COLO829 (cell line): ENCODE data around the gene POTEC.
A peak's percentile ranks its signal among the peaks of the same experiment; 100 is the strongest.
"Not testable (repeated sequence)": the region's sequence is repeated elsewhere in the genome, so short reads cannot be mapped to it uniquely, and the experiment has no call there.

Experiments used
- DNase-seq: peaks from one replicate; pipeline ENCODE4 v3.0.0; 2012; ENCODE audit warnings: low spot score

The POTEC gene

DNA sequence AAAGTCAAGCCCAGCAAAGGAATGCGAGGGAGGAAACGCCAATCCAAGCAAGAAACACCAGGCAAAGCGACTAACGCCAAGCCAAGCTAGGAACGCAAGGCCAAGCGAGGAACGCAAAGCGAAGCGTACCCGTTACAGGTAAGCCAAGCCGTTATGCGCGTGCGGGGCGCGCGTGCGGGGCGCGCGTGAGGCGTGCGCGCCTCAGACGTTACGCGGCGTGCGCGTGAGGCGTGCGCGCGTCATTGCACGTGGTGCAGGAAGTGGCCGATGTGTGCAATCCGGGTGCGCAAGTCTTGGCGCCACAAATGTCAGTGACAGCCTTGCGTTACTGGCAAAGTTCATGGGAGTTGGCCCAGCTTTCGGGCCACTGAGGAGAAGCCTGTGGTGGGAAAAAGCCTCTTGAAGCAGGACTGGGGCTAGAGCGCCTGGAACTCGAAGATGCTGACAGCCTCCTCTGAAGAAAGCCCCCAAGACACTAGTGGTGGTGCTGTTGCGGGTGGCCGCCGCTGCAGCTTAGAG, at the start of gene POTEC:
Gene POTEC (minus strand): TSS at position 155 of the 519 bp plus-strand sequence. CDS start 454 bp downstream, outside the sequence.
- DNase-seq, result not testable (repeated sequence)

DNA sequence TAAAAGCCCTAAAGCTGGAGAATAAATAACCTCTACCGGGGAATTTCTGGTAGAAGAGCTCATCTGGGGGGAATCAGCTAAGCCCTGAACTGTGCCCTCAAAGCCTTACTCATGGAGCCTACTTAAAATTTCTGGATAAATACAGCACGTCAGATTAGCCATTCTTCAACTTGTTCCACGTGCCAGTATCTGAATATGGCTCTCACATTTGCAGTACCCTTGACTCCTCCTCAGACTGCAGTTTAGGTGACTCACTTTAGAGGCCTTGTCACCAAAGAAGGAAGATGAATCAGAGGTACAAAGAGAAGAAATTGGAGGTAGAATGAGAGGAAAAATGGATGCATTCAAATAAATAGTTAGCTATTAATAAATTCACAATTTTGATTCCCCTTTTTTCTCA, 34.6 kb upstream of the POTEC start:
- no peak for DNase-seq

DNA sequence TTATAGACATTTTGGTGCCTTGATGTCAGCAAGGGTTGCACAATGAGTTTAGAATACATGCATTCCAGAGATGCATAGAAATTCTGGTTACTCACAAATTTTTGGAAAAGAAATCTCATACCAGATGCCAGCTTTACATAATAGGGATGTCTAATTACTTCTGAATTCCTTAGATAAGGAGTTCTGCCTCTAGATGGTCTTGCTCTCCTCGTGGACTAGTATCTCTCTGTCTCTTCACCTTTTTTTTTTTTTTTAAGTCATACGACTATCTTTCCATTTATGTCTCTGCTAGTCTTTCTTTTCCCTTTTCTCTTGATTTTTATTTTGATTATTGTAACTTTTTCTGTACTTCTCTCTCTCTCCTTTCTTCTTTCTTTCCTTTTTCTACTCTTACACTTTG, 16.1 kb upstream of the POTEC start:
- not testable (repeated sequence) for DNase-seq

DNA sequence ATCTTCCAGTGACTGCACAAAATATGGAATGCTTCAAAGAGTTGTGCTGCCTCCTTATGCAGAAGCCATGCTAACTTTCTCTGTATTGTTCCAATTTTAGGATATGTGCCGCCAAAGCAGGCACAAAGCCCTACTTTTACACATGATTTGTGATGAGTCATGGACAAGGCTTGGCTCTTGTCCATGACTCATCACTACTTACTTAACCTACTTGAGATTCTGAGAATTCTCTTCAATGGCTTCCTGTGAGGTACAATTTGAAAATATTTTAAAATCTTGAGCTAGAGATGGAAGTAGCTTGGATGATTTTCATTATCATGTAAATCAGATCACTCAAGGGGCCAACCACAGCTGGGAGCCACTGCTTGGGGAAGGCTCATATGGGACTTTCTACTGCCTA, 11.7 kb downstream of the POTEC start:
- not testable (repeated sequence) for DNase-seq

DNA sequence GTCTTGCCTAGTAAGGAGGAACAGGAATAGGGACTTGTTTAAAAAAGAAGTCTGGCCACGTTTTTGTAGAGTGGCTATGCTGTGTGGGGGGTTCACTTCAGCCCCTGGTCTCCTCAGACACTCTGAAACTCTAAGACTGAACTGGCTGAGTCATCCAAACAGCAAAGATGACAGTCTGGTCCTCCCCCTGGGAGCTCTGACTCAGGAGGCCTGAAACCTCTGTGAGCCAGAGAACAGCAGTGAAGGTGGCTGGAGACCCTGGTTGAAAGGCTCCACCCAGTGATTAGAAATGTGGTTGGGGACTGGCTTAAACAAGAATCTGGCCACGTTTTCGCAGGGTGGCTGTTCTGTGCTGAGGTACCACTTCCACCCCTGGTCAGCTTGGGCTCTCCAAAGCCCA, 32.7 kb downstream of the POTEC start:
- not testable (repeated sequence) for DNase-seq

DNA sequence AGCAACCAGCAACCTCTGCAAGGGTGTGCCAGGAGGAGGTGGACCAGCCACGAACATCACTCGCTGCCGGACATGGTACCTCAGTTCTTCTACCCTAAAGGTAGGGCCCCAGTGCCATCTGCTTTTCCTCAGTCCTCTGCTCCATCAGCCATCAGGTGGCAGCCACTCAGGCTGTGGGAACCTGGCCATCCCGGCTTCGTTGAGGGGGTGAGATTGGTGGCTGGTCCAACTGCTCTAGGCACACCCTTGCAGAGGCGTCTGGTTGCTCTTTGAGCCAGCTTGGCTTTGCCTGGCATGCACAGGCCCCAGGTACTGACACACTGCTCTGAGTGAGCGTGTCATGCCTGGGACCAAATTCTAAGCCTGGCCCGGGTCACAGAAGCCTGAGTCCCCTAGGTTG, 39.7 kb downstream of the POTEC start:
- DNase-seq, result not testable (repeated sequence)

DNA sequence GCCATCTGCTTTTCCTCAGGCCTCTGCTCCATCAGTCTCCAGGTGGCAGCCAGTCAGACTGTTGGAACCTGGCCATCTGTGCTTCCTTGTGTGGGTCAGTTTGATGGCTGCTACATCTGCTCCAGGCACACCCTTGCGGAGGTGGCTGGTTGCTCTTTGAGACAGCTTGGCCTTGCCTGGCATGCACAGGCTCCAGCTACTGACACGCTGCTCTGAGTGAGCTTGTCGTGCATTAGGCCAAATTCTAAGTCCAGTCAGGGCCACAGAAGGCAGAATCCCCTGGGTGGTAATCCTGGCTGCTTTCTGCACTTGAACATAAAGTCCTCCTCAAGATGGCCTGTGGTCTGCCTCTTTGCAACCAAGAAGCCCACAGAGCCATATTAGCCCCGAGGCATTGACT, 41.5 kb downstream of the POTEC start:
- not testable (repeated sequence) for DNase-seq

DNA sequence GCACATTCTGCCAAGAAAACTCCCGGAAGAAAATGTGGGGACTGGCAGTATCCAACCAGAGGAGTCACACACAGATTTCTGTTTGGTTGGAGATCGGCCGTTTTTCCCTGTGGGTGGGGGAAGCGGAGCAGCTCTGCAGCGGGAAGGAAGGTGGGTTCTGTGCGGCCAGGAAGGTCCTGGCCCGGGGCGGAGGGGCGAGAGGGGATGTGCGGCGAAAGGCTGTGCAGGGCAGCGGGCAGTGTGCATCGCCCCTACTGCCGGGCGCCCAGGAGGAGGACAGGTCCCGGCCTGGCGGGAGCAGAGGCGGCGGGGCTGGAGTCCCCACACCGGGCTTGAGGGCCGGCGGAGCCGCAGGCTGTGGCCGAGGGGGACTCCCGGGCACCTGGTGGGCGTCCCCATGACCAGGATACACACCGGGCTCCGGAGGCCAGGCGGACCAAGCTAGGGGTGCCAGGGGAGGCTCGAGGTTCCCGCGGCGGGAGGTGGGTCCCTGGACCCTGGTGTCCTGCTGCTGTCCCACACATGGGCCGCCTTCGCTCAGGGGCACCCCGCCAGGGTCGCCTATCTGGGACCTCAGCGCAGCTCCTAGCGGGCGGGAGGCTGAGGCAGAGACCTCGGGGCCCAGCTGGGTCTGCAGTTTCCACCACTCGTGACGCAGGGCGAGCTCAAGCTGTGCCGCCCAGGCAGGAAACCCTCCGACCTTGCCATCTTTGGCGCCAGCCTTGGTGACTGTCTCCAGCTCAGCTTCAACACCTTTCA, 54.0 kb downstream of the POTEC start:
- DNase-seq, result not testable (repeated sequence)

DNA sequence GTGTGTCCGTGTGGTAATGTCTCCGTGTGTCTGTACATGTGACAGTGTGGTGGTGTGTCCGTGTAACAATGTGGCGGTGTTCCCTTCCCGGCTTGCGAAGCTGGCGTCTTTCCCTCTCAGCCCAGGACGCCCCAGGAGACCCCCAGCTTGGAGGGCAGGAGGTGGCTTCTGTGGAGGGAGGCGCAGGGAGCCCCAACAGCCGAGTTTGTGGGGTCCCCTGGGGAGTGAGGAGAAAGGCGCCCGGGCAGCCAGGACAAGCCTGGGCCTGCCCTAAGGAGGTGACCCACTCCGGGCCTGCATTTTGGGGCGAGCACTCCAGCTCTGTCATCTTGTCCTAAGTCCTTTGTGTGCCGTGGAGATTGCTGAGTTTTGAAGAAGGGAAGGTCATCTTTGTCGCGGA, 54.6 kb downstream of the POTEC start:
- not testable (repeated sequence) for DNase-seq

DNA sequence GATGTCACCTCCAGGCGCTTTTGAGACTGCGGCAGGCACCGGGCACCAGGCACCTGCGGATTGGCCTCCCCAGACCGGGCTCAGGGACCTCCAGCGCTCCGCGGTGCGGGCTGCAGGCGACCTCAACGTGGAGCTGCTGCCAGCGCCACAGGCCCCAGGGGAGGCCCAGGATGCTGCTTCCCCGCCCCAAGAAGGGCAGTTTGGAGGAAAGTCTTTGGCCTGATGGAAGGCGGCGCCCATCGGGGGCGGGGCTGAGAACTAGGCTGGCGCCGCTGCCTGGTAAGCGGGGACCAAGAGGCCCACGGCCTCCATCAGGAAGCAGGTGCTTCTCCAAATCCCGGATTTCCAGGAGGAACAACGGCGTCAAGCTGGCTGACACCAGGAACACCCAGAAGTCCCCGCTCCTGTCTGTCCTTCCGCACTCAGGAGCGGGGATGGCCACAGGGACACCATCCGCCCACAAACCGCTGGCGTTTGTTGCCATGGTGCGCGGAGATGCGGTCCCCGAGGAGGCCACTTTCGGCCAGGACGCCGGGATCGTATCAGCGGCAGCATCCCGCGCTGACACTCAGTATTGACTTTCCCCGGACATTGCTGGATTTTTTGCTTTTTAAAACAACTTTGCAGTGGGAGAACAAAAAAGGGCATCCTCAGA, 56.3 kb downstream of the POTEC start:
- not testable (repeated sequence) for DNase-seq

DNA sequence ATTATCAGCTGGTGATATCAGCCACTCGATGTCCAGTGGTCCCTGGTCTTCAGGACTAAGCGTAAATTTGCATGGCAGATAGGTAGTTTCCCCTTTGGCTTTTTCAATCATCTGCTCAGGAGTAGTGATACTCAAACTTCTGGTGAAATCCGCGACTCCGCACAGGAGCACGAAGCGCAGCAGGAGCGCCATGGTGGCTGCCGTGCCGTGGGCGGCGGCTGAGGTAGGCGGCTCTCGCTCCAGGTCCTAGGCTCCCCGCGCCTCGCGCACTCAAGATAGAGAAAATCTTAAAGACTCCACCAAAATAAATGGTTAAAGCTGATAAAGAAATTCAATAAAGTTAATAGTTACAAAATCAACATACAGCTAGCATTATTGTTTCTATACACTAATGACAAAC, 64.3 kb downstream of the POTEC start:
- DNase-seq, result not testable (repeated sequence)

DNA sequence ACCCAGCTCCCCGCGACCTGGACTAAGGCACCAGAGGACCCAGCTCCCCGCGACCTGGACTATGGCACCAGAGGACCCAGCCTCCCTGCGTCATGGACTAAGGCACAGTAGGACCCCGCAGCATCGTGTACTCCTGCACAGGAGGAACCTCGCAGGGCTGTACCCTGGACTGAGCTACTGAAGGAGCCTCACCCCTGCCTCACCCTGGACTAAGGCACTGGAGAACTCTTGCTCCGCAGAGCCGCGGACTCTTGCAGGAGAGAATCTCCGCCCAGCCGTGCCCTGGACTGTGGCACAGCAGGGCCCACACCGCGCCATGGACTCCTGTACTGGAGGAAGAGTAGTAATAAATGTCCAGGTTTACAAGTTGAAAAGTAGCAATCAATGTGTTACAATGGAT, 67.9 kb downstream of the POTEC start:
- DNase-seq, result not testable (repeated sequence)

DNA sequence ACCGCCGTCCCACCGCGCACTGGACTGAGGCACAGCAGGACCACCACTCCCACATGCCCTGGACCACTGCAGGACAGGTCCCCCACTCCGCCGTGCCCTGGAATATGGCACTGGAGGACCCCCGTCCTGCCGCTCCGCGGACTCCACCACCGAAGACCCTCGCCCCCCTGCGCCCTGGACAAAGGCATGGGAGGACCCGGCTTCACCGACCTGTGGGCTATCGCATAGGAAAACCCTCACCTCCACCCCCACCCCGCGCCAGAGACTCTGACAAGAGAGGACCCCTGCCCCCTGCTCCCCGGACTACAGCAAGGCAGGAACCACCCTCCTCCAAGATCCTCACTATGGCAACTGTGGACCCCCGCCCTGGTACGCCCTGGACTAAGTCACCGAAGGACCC, 68.6 kb downstream of the POTEC start:
- DNase-seq, result not testable (repeated sequence)

DNA sequence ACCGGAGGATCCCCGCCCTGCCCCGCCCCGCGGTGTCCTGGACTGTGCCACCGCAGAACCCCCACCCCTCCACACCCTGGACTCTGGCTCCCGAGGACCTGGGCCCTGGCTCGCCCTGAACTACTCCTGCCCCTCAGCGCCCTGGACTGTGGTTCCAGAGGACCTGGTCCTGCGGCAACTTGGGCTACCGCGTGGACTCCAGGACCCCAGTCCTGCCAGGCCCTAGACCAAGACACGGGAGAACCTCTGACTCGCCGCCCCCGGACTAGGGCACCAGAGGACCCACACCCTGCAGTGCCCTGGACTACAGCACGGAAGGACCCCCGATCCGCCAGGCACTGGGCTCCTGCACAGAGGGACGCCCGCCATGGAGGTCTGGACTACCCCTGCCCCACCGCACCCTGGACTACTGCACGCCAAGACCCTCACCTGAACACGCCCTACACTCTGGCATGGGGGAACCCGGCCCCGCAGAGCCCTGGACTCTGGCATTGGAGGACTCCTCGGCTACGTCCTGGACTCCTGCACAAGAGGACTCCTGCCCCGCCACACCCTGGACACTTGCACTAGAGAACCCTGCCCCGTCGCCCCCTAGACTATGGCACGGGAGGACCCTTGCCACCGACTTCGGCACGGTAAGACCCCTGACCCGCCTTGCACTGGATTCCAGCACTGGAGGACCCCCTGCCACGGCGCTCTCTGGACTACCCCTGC, 69.2 kb downstream of the POTEC start:
- DNase-seq, result not testable (repeated sequence)

DNA sequence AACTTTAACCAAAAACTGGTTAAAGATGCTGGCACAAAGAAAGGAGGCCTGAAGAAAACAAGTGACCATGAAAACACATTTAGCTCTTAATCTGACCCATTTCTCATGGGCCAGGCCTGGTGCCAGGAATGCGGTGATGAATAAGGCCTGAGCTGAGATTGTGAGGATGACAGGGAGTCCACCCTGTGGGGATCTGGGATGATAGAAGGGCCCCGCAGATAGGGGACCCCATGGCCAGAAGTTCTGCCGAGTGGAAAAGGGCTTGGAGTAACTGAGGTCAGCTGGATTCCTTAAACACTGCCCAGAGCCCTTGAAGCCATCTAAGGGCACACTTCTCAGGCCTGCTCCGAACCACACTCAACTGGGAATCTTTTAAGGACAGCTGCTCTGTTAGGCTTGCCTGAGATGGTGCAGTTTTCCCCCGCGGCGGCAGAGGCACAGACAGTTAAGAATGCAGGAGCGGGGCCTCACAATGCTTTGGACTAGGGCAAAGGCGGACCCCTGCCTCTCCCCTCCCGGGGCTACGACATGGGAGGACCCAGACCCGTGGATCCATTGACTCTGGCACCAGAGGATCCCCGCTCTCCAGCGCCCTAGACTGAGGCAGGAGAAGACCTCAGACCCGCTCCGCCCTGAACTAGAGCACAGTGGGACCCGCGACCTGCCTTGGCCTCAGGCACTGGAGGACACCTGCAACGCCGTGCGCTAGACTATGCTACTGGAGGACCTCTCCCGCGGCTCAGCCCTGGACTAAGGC, 70.0 kb downstream of the POTEC start:
- not testable (repeated sequence) for DNase-seq

DNA sequence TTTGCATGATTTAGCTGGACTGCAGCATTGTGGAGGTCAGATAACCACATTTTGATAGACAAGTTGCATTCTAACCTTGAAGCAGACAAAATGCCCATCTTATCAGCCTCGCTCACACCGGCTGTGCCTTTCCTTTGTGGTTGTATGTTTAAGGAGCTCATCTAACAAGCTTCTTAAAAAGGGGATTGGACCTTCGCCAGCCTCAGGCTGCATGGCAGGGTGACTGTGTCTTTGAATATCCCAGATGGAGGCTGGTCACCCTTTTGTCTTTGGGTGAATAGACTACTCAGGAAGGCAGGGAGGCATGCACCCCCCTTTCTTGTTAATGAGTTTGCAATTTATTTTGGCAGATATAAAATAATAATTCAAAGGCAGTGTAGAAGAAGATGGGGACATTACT, 72.1 kb downstream of the POTEC start:
- DNase-seq, result not testable (repeated sequence)

DNA sequence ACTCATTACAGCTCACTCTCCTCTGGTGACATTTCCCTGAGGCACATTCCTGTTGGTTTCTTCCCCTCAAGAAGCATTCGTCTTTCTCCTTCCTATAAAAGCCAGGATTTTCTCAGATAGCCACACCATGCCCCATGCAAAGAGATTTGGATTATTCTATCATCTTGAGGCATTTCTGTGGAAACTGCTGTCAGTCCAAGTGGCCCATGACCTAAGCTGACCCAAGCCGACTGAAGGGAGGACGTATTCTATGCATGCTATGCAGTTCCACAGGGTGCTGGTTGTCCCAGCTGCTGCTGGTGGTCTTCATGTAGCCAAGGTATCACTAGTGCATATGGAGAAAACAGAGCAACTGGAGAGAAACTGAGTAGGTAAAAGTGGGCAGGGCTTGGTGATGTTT, 73.0 kb downstream of the POTEC start:
- not testable (repeated sequence) for DNase-seq

DNA sequence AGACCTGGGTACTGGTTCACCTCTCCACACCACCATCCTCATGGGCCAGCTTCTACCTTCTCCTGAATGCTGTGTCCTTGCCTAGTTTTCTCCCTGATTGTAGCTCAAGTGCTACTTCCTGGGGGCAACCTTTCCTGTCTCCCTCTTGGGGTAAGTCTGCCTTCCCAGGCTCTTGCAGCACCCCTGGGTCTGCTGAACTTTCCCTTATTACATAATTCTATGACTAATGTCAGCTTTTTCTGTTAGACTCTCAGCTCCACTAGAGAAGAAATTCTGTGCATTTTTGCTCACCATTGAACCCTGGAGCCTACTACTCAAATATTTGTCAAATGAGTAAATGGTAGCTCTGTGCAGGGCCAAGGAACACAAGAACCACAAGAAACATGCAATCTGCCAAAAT, 73.4 kb downstream of the POTEC start:
- peak; percentile 4 for DNase-seq

DNA sequence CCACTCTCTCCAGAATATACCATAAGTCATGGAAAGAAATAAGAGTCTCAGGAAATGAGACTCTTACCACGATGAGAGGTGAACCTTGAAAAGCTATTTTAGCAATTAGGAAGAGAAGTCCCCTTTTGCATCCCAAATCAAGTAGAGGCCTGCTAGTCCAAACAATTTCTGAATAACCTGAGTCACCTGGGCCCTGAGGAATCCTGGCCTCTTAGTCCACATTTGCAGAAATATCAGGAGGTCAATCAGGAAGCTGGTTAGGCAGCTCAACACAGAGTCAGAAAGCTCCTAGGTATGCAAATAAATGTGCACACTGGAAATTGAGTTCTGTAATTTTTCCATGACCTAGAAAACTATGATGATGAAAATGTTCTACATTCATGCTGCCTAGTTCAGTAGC, 77.4 kb downstream of the POTEC start:
- DNase-seq, result not testable (repeated sequence)
